ENCODE data around the gene CTSO. TPM values are rescaled to one million over a fixed set of nuclear protein-coding genes. Genes with fewer than 3 reads are reported as not detected.
"Not testable (repeated sequence)": the region's sequence is repeated elsewhere in the genome, so short reads cannot be mapped to it uniquely, and the experiment has no call there.

The CTSO gene
- total RNA-seq, 1 experiment from 2014 or later = 0.81 TPM

GRCh38 chr4:155935389-155935986 lies 18.2 kb downstream of the CTSO start:
- Histone ChIP-seq H4K91ac (ENCODE audit: insufficient read length, low read depth, low read length) (no peak overlapping the region), H3K4me2 (ENCODE audit: insufficient read depth, insufficient read length, low read length) (no peak overlapping the region), H3K23me2 (ENCODE audit: insufficient read length, low read depth, low read length, poor library complexity, severe bottlenecking) (no peaks in the 10 kb centered on the region), H4K8ac (replicated peaks; ENCODE audit: insufficient read length, low read depth, low read length) (no peak overlapping the region), H4K20me1 (ENCODE audit: control insufficient read depth, insufficient read depth, insufficient read length) (no peaks in the 10 kb centered on the region), H4K5ac (ENCODE audit: insufficient read length, low read depth, low read length) (no peak overlapping the region), H3K56ac (ENCODE audit: insufficient read length, low read depth, low read length) (no peak overlapping the region), H3K4ac (ENCODE audit: low read depth, low read length) (no peak overlapping the region), H3K27ac (ENCODE audit: insufficient read length, low read depth, low read length) (no peak overlapping the region), H3T11ph (ENCODE audit: low read length) (no peak overlapping the region), H3K9me3 (ENCODE audit: control insufficient read depth, low read depth, low read length) (no peaks in the 10 kb centered on the region), H2BK12ac (ENCODE audit: insufficient read length, low read depth, low read length) (no peak overlapping the region), H2AK5ac (ENCODE audit: insufficient read length, low read length) (no peak overlapping the region), H3K14ac (ENCODE audit: insufficient read depth, low read length) (no peak overlapping the region), H3K4me1 (ENCODE audit: insufficient read depth, low read length) (no peaks in the 10 kb centered on the region), H3K79me2 (ENCODE audit: insufficient read depth, low read length) (no peaks in the 10 kb centered on the region), H2BK15ac (ENCODE audit: low read depth, low read length) (no peak overlapping the region), H3K23ac (ENCODE audit: insufficient read length, low read depth, low read length) (no peak overlapping the region), H2BK5ac (ENCODE audit: insufficient read length, low read length) (no peak overlapping the region), H2BK20ac (ENCODE audit: low read depth, low read length, poor library complexity, severe bottlenecking) (no peak overlapping the region), H3K79me1 (ENCODE audit: insufficient read depth, low read depth, low read length, poor library complexity, severe bottlenecking) (no peaks in the 10 kb centered on the region), H2AFZ (ENCODE audit: low read length) (no peak overlapping the region), H3K27me3 (ENCODE audit: insufficient read depth, low read length) (no peaks in the 10 kb centered on the region), H3K18ac (ENCODE audit: insufficient read length, low read depth, low read length) (no peak overlapping the region), H2BK120ac (ENCODE audit: low read depth, low read length, poor library complexity, severe bottlenecking) (no peak overlapping the region), H3K9ac (ENCODE audit: extremely low read depth, insufficient read length, low read length) (no peak overlapping the region)
- Mint-ChIP-seq H3K36me3 (ENCODE audit: insufficient read depth in 1 of 3, low read depth in 3 of 3) (peaks cover 3 to 20% (median 4%) of the 10 kb centered on the region in 3 experiments; a peak in 3 of 7 replicates), H3K4me3 (no peak overlapping the region), H3K9me3 (peaks cover 14 to 17% of the 10 kb centered on the region in 2 experiments), H3K27me3 (ENCODE audit: low read depth) (no peaks in the 10 kb centered on the region), H3K4me1 (no peaks in the 10 kb centered on the region), H3K27ac (no peak overlapping the region)
- TF ChIP-seq, protein P1, sequence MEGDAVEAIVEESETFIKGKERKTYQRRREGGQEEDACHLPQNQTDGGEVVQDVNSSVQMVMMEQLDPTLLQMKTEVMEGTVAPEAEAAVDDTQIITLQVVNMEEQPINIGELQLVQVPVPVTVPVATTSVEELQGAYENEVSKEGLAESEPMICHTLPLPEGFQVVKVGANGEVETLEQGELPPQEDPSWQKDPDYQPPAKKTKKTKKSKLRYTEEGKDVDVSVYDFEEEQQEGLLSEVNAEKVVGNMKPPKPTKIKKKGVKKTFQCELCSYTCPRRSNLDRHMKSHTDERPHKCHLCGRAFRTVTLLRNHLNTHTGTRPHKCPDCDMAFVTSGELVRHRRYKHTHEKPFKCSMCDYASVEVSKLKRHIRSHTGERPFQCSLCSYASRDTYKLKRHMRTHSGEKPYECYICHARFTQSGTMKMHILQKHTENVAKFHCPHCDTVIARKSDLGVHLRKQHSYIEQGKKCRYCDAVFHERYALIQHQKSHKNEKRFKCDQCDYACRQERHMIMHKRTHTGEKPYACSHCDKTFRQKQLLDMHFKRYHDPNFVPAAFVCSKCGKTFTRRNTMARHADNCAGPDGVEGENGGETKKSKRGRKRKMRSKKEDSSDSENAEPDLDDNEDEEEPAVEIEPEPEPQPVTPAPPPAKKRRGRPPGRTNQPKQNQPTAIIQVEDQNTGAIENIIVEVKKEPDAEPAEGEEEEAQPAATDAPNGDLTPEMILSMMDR (conservative IDR thresholded peaks at IDR 0.05) = no peak
- DNase-seq = no peak
- no CpG with 5 or more reads among the region's 4 CpGs for WGBS (ENCODE audit: extremely low coverage, insufficient read length, low lambda C conversion rate)

DNA sequence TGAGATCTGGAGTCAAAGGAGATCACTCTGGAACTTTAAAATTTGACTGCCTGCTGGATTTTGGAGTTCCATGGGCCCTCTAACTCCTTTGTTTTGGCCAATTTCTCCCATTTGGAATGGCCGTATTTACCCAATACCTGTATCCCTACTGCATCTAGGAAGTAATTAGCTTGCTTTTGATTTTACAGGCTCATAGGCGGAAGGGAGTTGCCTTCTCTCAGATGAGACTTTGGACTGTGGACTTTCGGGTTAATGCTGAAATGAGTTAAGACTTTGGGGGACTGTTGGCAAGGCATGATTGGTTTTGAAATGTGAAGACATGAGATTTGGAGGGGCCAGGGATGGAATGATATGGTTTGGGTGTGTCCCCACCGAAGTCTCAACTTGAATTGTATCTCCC lies 19.0 kb downstream of the CTSO start:
- no CpG with 5 or more reads among the region's 4 CpGs for WGBS (ENCODE audit: extremely low coverage, insufficient read length, low lambda C conversion rate)
- H3K79me2 ChIP-seq (ENCODE audit: insufficient read depth, low read length); H3T11ph ChIP-seq (ENCODE audit: low read length); H3K4me2 ChIP-seq (ENCODE audit: insufficient read depth, insufficient read length, low read length); H3K4me1 ChIP-seq (ENCODE audit: insufficient read depth, low read length); H4K5ac ChIP-seq (ENCODE audit: insufficient read length, low read depth, low read length); H2BK120ac ChIP-seq (ENCODE audit: low read depth, low read length, poor library complexity, severe bottlenecking); H3K27ac Mint-ChIP-seq; H3K23ac ChIP-seq (ENCODE audit: insufficient read length, low read depth, low read length); H3K79me1 ChIP-seq (ENCODE audit: insufficient read depth, low read depth, low read length, poor library complexity, severe bottlenecking); H4K20me1 ChIP-seq (ENCODE audit: control insufficient read depth, insufficient read depth, insufficient read length); H3K23me2 ChIP-seq (ENCODE audit: insufficient read length, low read depth, low read length, poor library complexity, severe bottlenecking); H3K56ac ChIP-seq (ENCODE audit: insufficient read length, low read depth, low read length); H2BK20ac ChIP-seq (ENCODE audit: low read depth, low read length, poor library complexity, severe bottlenecking); H2BK5ac ChIP-seq (ENCODE audit: insufficient read length, low read length); H4K91ac ChIP-seq (ENCODE audit: insufficient read length, low read depth, low read length); H2BK12ac ChIP-seq (ENCODE audit: insufficient read length, low read depth, low read length); H3K4me1 Mint-ChIP-seq; H3K9me3 ChIP-seq (ENCODE audit: control insufficient read depth, low read depth, low read length); H2AFZ ChIP-seq (ENCODE audit: low read length); DNase-seq; H3K18ac ChIP-seq (ENCODE audit: insufficient read length, low read depth, low read length); H3K4ac ChIP-seq (ENCODE audit: low read depth, low read length); H3K4me3 Mint-ChIP-seq; H3K27ac ChIP-seq (ENCODE audit: insufficient read length, low read depth, low read length); H4K8ac ChIP-seq (replicated peaks; ENCODE audit: insufficient read length, low read depth, low read length); H2AK5ac ChIP-seq (ENCODE audit: insufficient read length, low read length); H3K27me3 Mint-ChIP-seq (ENCODE audit: low read depth); H3K14ac ChIP-seq (ENCODE audit: insufficient read depth, low read length); H2BK15ac ChIP-seq (ENCODE audit: low read depth, low read length); H3K9ac ChIP-seq (ENCODE audit: extremely low read depth, insufficient read length, low read length); H3K27me3 ChIP-seq (ENCODE audit: insufficient read depth, low read length): not testable (repeated sequence)
- Mint-ChIP-seq H3K9me3 (peaks cover 20 to 21% of the 10 kb centered on the region in 2 experiments), H3K36me3 (ENCODE audit: insufficient read depth in 1 of 3, low read depth in 3 of 3) (peaks cover 4 to 27% (median 7%) of the 10 kb centered on the region in 3 experiments; a peak in 4 of 7 replicates)

All from H9 (cell line).